ENCODE measurements around the gene STK33. TPM values are rescaled to one million over a fixed set of nuclear protein-coding genes. Genes with fewer than 3 reads are reported as not detected.

The STK33 gene
- total RNA-seq, 1 experiment from 2014 or later = 10.9 TPM

- H2AFZ ChIP-seq (ENCODE audit: low read depth, low read length, poor library complexity, severe bottlenecking) = no peak overlapping the region
- no peak overlapping the region for H3K4me2 ChIP-seq (ENCODE audit: low read length)
- no peaks in the 10 kb centered on the region for H3K27me3 ChIP-seq (ENCODE audit: insufficient read depth, low read length)
- no peaks in the 10 kb centered on the region for H3K9me2 ChIP-seq (ENCODE audit: insufficient read depth)
- ChIA-PET POLR2A (no interaction called here), CTCF (no interaction called here), RAD21 (ENCODE audit: low non-redundant PET in 1 of 2, low total read pairs in 2 of 2, uncharacterized antibody in 2 of 2, unreplicated experiment in 2 of 2) (no interaction called here)
- no peak overlapping the region for H3K27ac ChIP-seq (ENCODE audit: low read depth, low read length)
- BruUV-seq (replicated peaks) = no TSS peak
- no peak overlapping the region for H3K4me3 ChIP-seq (replicated peaks in 1 of 2; ENCODE audit: low read depth in 1 of 2, low read length in 2 of 2)
- H3K9me3 ChIP-seq (ENCODE audit: control insufficient read depth in 1 of 2, insufficient read depth in 1 of 2, low read depth in 1 of 2, low read length in 2 of 2) = no peaks in the 10 kb centered on the region
- DNase-seq (ENCODE audit: low read depth, low spot score) (no peak), ATAC-seq (no peak)
- no peaks in the 10 kb centered on the region for H4K20me1 ChIP-seq (ENCODE audit: insufficient read depth)
- intact Hi-C loops (cut with micrococcal nuclease) = no loop called here
- no peaks in the 10 kb centered on the region for H3K4me1 ChIP-seq (ENCODE audit: control insufficient read depth in 1 of 2, insufficient read depth in 2 of 2, low read length in 2 of 2)
- H3K79me2 ChIP-seq (ENCODE audit: insufficient read depth, low read length) = no peaks in the 10 kb centered on the region
- no peaks in the 10 kb centered on the region for H3K36me3 ChIP-seq (ENCODE audit: control insufficient read depth in 1 of 2, insufficient read depth in 2 of 2, low read length in 2 of 2)
- TF ChIP-seq SIN3A (IDR thresholded peaks at IDR 0.05; ENCODE audit: low read depth) = no peak
- TF ChIP-seq TCF7L2 (IDR thresholded peaks at IDR 0.05; ENCODE audit: borderline replicate concordance, extremely low read depth, insufficient read depth, insufficient read length) = no peak
- TF ChIP-seq YY1 (IDR thresholded peaks at IDR 0.05; ENCODE audit: extremely low read depth, insufficient replicate concordance, low read depth, low read length) = no peak
- TF ChIP-seq EZH2 (IDR thresholded peaks at IDR 0.05) = no peak
- TF ChIP-seq EGR1 (IDR thresholded peaks at IDR 0.05; ENCODE audit: low read depth) = no peak
- TF ChIP-seq SRF (IDR thresholded peaks at IDR 0.05; ENCODE audit: low read depth) = no peak
- no peak for TF ChIP-seq EZH2phosphoT487 (IDR thresholded peaks at IDR 0.05; ENCODE audit: borderline replicate concordance)
- no peak for TF ChIP-seq REST (IDR thresholded peaks at IDR 0.05; ENCODE audit: low read depth)
- TF ChIP-seq JUND (IDR thresholded peaks at IDR 0.05) = no peak
- TF ChIP-seq FOSL1 (IDR thresholded peaks at IDR 0.05; ENCODE audit: low read depth) = no peak
- no peak overlapping the region for H3K9ac ChIP-seq (ENCODE audit: low read length)
Observed at GRCh38 chr11:8375460-8375859, 218.6 kb downstream of the STK33 start.
